K562 (cell line): Measurements from ENCODE around the gene XPR1. TPM values are rescaled to one million over a fixed set of nuclear protein-coding genes. Genes with fewer than 3 reads are reported as not detected.

Experiments
- ETV5 ChIP-seq: sonication (generic); formaldehyde crosslinking; IDR thresholded peaks from 2 replicates; pipeline ENCODE4 v1.4.0; 2020; ENCODE audit warnings: low read depth, mild to moderate bottlenecking, missing genetic modification reagents
- HEY1 ChIP-seq: fragments of 250-450 bp; sonication (Bioruptor Pico); IDR thresholded peaks from 2 replicates; pipeline ENCODE4 v1.5.0; 2020; ENCODE audit warnings: mild to moderate bottlenecking, moderate library complexity, borderline replicate concordance
- MED1 ChIP-seq: sonication (generic); formaldehyde crosslinking; IDR thresholded peaks from 2 replicates; pipeline ENCODE4 v1.8.1; 2023; ENCODE audit warnings: missing genetic modification reagents, borderline replicate concordance
- RBM34 ChIP-seq: fragments of 200-400 bp; formaldehyde crosslinking; IDR thresholded peaks from 2 replicates; pipeline ENCODE4 v1.6.1; 2018; ENCODE audit warnings: low read length, borderline replicate concordance; ENCODE audit not compliant: insufficient read depth
- TCFL5 ChIP-seq: fragments of 250-450 bp; sonication (Bioruptor Pico); conservative IDR thresholded peaks from 2 replicates; pipeline ENCODE4 v1.6.1; 2021; ENCODE audit warnings: mild to moderate bottlenecking, moderate library complexity, matching md5 sums
- ZNF507 ChIP-seq: conservative IDR thresholded peaks from 2 replicates; pipeline ENCODE4 v1.6.1; 2017; ENCODE audit warnings: missing genetic modification characterization, missing compliant biosample characterization
- ZNF561 ChIP-seq: fragments of 450-650 bp; formaldehyde crosslinking; conservative IDR thresholded peaks from 2 replicates; pipeline ENCODE4 v1.4.0; 2020; ENCODE audit warnings: mild to moderate bottlenecking, moderate library complexity
- ZNF764 ChIP-seq: fragments of 250-450 bp; sonication (Bioruptor Pico); IDR thresholded peaks from 2 replicates; pipeline ENCODE4 v1.4.0; 2020; ENCODE audit warnings: low read depth, mild to moderate bottlenecking, moderate library complexity
- polyA plus RNA-seq, 8 experiments: library from polyadenylated mRNA; depleted of rRNA in 4 of 8; stranded (reverse) in 5 of 8; unstranded in 3 of 8; fragments of >200 nt; fragmentation: Nextera tagmentation in 2 of 8; fragmentation: Illumina TruSeq in 1 of 8; extraction: Ambion mirVana in 2 of 8; extraction: Trizol in 1 of 8; gene quantifications; 2 replicates each; pipeline versions ENCODE4 v1.2.1 to v1.2.3, GENCODE V29; 2011 to 2014; ENCODE audit warnings: inconsistent platforms in 1 of 8, missing spikeins in 1 of 8
- total RNA-seq, 7 experiments: library from RNA; depleted of rRNA in 6 of 7; stranded (reverse); fragments of >200 nt in 6 of 7; fragmentation: Illumina TruSeq in 2 of 7; extraction: Trizol in 2 of 7; gene quantifications; 2 replicates each; pipeline versions ENCODE4 v1.2.1 to v1.2.3, GENCODE V29; 2011 to 2021; ENCODE audit warnings: low replicate concordance in 1 of 7
- TF ChIP-seq, protein P1 (sequence below), 2 experiments: fragments of 450-650 bp; formaldehyde crosslinking in 1 of 2; IDR thresholded peaks; 2 replicates each; pipeline versions ENCODE4 v1.4.0 to v1.6.1; 2014 to 2020; ENCODE audit warnings: mild to moderate bottlenecking in 2 of 2, borderline replicate concordance in 1 of 2, low read depth in 1 of 2
- TF ChIP-seq, protein P2 (sequence below), 2 experiments: fragments of 450-650 bp; conservative IDR thresholded peaks; 2 replicates each; pipeline ENCODE4 v1.6.1; 2017; ENCODE audit warnings: mild to moderate bottlenecking in 2 of 2, moderate library complexity in 2 of 2
- TF ChIP-seq, protein P3 (sequence below): fragments of 250-450 bp; sonication (Bioruptor Pico); IDR thresholded peaks from 2 replicates; pipeline ENCODE4 v1.4.0; 2020; ENCODE audit warnings: borderline replicate concordance
- TF ChIP-seq, protein P4 (sequence below), 3 experiments: fragments of 200-800 bp in 1 of 3; sonication (Bioruptor generic) in 1 of 3; sonication (generic) in 1 of 3; formaldehyde crosslinking in 1 of 3; IDR thresholded peaks; 2 replicates each; pipeline versions ENCODE4 v1.6.1 to v1.8.0; 2016 to 2022; ENCODE audit warnings: mild to moderate bottlenecking in 2 of 3, missing compliant biosample characterization in 2 of 3, missing genetic modification characterization in 2 of 3, missing genetic modification reagents in 1 of 3

XPR1 gene
- total and polyA plus RNA-seq, 9 of the 15 experiments (the other 6 are each of a cell fraction or from before 2014, with no cell fraction given): 3.0 to 66.2 (median 38.6) TPM

- TF ChIP-seq, protein P1, sequence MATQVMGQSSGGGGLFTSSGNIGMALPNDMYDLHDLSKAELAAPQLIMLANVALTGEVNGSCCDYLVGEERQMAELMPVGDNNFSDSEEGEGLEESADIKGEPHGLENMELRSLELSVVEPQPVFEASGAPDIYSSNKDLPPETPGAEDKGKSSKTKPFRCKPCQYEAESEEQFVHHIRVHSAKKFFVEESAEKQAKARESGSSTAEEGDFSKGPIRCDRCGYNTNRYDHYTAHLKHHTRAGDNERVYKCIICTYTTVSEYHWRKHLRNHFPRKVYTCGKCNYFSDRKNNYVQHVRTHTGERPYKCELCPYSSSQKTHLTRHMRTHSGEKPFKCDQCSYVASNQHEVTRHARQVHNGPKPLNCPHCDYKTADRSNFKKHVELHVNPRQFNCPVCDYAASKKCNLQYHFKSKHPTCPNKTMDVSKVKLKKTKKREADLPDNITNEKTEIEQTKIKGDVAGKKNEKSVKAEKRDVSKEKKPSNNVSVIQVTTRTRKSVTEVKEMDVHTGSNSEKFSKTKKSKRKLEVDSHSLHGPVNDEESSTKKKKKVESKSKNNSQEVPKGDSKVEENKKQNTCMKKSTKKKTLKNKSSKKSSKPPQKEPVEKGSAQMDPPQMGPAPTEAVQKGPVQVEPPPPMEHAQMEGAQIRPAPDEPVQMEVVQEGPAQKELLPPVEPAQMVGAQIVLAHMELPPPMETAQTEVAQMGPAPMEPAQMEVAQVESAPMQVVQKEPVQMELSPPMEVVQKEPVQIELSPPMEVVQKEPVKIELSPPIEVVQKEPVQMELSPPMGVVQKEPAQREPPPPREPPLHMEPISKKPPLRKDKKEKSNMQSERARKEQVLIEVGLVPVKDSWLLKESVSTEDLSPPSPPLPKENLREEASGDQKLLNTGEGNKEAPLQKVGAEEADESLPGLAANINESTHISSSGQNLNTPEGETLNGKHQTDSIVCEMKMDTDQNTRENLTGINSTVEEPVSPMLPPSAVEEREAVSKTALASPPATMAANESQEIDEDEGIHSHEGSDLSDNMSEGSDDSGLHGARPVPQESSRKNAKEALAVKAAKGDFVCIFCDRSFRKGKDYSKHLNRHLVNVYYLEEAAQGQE (IDR thresholded peaks at IDR 0.05; ENCODE audit: borderline replicate concordance): 0 out of 2 replicates have a peak, but pooled peaks have one; percentile 15
- TF ChIP-seq, protein P1 (CRISPR knock-in tag; IDR thresholded peaks at IDR 0.05; ENCODE audit: low read depth): no peak
- no peak for TF ChIP-seq RBM34
- 0 out of 2 replicates have a peak, but pooled peaks have one; percentile 12 for TF ChIP-seq ZNF561 (CRISPR knock-in tag)
- no peak for TF ChIP-seq ZNF507 (tag)
- TF ChIP-seq, protein P2, sequence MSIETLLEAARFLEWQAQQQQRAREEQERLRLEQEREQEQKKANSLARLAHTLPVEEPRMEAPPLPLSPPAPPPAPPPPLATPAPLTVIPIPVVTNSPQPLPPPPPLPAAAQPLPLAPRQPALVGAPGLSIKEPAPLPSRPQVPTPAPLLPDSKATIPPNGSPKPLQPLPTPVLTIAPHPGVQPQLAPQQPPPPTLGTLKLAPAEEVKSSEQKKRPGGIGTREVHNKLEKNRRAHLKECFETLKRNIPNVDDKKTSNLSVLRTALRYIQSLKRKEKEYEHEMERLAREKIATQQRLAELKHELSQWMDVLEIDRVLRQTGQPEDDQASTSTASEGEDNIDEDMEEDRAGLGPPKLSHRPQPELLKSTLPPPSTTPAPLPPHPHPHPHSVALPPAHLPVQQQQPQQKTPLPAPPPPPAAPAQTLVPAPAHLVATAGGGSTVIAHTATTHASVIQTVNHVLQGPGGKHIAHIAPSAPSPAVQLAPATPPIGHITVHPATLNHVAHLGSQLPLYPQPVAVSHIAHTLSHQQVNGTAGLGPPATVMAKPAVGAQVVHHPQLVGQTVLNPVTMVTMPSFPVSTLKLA (conservative IDR thresholded peaks at IDR 0.05): peak in 1 of 2 experiments; percentile 51; a peak in 2 of 4 replicates
- TF ChIP-seq, protein P3, sequence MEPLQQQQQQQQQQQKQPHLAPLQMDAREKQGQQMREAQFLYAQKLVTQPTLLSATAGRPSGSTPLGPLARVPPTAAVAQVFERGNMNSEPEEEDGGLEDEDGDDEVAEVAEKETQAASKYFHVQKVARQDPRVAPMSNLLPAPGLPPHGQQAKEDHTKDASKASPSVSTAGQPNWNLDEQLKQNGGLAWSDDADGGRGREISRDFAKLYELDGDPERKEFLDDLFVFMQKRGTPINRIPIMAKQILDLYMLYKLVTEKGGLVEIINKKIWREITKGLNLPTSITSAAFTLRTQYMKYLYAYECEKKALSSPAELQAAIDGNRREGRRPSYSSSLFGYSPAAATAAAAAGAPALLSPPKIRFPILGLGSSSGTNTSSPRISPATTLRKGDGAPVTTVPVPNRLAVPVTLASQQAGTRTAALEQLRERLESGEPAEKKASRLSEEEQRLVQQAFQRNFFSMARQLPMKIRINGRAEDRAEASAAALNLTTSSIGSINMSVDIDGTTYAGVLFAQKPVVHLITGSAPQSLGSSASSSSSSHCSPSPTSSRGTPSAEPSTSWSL: no peak
- TF ChIP-seq, protein P4, sequence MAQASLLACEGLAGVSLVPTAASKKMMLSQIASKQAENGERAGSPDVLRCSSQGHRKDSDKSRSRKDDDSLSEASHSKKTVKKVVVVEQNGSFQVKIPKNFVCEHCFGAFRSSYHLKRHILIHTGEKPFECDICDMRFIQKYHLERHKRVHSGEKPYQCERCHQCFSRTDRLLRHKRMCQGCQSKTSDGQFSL (CRISPR knock-in tag; IDR thresholded peaks at IDR 0.05): no peak; the same call in 1 of the 2 replicates
- TF ChIP-seq, protein P4 (tag; IDR thresholded peaks at IDR 0.05): 0 out of 4 replicates have a peak, but pooled peaks of 1 of the 2 experiments have one; percentile 53
- no peak for TF ChIP-seq ETV5 (CRISPR knock-in tag)
- TF ChIP-seq HEY1: no peak
- no peak for TF ChIP-seq ZNF764 (CRISPR knock-in tag)
- no peak for TF ChIP-seq TCFL5 (CRISPR knock-in tag)
- TF ChIP-seq MED1 (CRISPR knock-in tag): no peak
Observed at GRCh38 chr1:180611016-180611930, 20.5 kb upstream of the XPR1 start (continued).
